ENCODE data around the gene ALPG.

- TF ChIP-seq EZH2 (IDR thresholded peaks at IDR 0.05): no peak
- no peak for TF ChIP-seq POLR2AphosphoS5 (IDR thresholded peaks at IDR 0.05; ENCODE audit: borderline replicate concordance, low read depth, low read length)
- TF ChIP-seq FOXP2 (optimal IDR thresholded peaks at IDR 0.05; ENCODE audit: control extremely low read depth, extremely low read length, insufficient read depth): no peak
Measured at GRCh38 chr2:232455426-232456255, 49.0 kb downstream of the ALPG start, which contains the start of gene ALPI.

Measured in SK-N-MC (cell line).